Measurements from ENCODE around the gene NLGN4Y. TPM values are rescaled to one million over a fixed set of nuclear protein-coding genes. Genes with fewer than 3 reads are reported as not detected.

NLGN4Y gene
- total RNA-seq, 1 donor from 2014 or later = 18.6 TPM

DNA sequence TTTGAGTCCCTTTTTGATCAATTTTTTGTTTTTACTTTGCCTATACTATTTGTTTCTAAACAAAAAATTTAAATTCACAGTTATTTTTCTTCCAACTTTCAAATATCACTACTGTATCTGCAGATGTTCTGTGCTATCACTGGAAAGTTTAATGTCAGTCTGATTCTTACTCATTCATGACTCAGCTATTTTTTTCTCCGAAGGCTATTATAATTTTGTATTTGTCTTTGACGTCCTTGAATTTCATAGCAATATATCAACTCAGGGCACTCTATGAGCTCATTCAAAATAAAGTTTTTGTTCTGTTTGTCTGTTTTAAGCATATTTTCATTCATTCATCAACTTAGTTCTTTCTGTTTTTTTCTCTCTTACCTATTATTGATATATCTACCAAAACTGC, 273.7 kb downstream of the NLGN4Y start:
- no peak for DNase-seq (ENCODE audit: low read depth)
- TF ChIP-seq, protein P1, sequence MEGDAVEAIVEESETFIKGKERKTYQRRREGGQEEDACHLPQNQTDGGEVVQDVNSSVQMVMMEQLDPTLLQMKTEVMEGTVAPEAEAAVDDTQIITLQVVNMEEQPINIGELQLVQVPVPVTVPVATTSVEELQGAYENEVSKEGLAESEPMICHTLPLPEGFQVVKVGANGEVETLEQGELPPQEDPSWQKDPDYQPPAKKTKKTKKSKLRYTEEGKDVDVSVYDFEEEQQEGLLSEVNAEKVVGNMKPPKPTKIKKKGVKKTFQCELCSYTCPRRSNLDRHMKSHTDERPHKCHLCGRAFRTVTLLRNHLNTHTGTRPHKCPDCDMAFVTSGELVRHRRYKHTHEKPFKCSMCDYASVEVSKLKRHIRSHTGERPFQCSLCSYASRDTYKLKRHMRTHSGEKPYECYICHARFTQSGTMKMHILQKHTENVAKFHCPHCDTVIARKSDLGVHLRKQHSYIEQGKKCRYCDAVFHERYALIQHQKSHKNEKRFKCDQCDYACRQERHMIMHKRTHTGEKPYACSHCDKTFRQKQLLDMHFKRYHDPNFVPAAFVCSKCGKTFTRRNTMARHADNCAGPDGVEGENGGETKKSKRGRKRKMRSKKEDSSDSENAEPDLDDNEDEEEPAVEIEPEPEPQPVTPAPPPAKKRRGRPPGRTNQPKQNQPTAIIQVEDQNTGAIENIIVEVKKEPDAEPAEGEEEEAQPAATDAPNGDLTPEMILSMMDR (IDR thresholded peaks at IDR 0.05; ENCODE audit: insufficient read depth, low read length, poor library complexity, severe bottlenecking) = no peak
- H3K36me3 ChIP-seq (ENCODE audit: control insufficient read depth, insufficient read depth, low read length) = no peaks in the 10 kb centered on the region
- no peak overlapping the region for H3K4me3 ChIP-seq (ENCODE audit: low read depth, low read length)
- H3K27me3 ChIP-seq (ENCODE audit: control insufficient read depth, insufficient read depth, low read length) = no peaks in the 10 kb centered on the region

DNA sequence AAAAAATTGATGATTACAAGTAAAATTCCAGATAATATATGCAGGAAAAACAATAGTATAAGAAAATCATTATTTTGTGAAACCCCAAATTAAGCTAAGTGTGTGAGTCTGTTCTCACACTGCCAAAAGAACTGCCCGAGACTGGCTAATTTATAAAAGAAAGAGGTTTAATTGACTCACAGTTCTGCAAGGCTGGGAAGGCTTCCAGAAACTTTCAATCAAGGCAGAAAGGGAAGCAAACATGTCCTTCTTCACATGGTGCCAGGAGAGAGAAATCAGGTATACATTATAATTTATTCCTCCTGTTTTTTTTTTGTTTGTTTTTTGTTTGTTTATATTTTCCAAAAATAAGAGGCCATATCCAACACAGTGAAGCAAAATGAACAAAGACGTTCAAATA, 276.8 kb downstream of the NLGN4Y start:
- Histone ChIP-seq H3K4me3 (ENCODE audit: low read depth, low read length) (no peak overlapping the region), H3K36me3 (ENCODE audit: control insufficient read depth, insufficient read depth, low read length) (no peaks in the 10 kb centered on the region), H3K27me3 (ENCODE audit: control insufficient read depth, insufficient read depth, low read length) (no peaks in the 10 kb centered on the region)
- DNase-seq (ENCODE audit: low read depth) = no peak
- TF ChIP-seq, protein P1 (IDR thresholded peaks at IDR 0.05; ENCODE audit: insufficient read depth, low read length, poor library complexity, severe bottlenecking) = no peak

DNA sequence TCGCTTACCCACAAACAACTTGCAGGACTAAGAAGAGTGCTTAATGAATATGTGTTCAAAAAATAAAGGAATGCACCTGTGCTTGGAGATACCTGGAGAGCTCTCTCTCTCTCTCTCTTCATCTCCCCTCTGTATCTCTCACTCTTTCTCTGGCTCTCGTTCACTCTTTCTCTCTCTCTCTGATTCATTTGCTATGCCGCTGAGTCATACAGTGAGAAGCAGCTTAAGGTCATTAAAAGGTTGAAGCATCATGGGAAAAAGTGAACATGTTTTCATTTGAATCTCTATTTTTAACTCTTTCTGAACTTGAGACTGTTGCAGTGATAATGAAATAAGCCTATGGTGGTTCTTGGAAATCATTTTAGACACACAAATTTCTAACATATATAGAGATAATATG, 277.8 kb downstream of the NLGN4Y start:
- no peak for DNase-seq (ENCODE audit: low read depth)
- Histone ChIP-seq H3K4me3 (ENCODE audit: low read depth, low read length) (no peak overlapping the region), H3K27me3 (ENCODE audit: control insufficient read depth, insufficient read depth, low read length) (no peaks in the 10 kb centered on the region), H3K36me3 (ENCODE audit: control insufficient read depth, insufficient read depth, low read length) (no peaks in the 10 kb centered on the region)
- TF ChIP-seq, protein P1 (IDR thresholded peaks at IDR 0.05; ENCODE audit: insufficient read depth, low read length, poor library complexity, severe bottlenecking) = no peak

DNA sequence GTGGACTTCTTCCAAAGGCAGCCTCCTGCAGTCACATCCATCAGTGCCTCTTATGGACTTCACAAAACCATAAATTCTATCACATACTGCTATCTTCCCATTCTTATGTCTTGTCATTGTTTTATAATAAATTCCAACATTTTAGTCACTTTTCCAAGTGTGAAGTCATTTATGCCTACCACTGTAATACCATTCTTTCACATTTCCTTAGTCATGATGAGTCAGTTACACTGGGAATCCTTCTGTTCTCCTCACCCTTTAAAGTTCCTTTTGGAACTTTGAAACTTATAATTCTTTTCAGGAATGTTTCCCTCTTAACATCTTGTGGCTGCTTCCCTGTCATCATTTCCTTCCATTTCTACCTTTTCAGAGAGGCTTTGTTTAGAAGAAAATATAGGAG, 279.7 kb downstream of the NLGN4Y start:
- TF ChIP-seq, protein P1 (IDR thresholded peaks at IDR 0.05; ENCODE audit: insufficient read depth, low read length, poor library complexity, severe bottlenecking) = no peak
- DNase-seq (ENCODE audit: low read depth) = no peak
- no peak overlapping the region for H3K4me3 ChIP-seq (ENCODE audit: low read depth, low read length)
- H3K27me3 ChIP-seq (ENCODE audit: control insufficient read depth, insufficient read depth, low read length) = no peaks in the 10 kb centered on the region
- H3K36me3 ChIP-seq (ENCODE audit: control insufficient read depth, insufficient read depth, low read length) = no peaks in the 10 kb centered on the region

DNA sequence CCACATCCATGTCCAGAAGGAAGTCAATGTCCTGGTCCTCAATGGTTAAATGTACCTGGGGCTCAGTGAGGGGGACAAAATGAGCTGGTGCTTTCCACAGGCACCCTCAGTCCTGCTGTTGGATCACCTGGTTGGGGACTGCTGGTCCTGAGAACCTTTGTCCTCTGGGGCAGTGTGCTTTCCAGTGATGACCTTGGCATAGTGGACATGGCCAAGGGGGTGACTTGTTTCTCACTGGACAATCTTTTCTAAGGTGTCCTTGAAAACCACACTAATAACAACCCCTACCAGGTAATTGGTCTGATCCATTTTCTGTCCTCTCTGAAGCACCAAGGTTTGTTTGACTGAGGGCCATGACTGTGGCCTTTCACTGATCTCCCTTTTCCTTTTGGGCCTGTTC, 294.1 kb downstream of the NLGN4Y start:
- no peaks in the 10 kb centered on the region for H3K27me3 ChIP-seq (ENCODE audit: control insufficient read depth, insufficient read depth, low read length)
- no peak for DNase-seq (ENCODE audit: low read depth)
- TF ChIP-seq, protein P1 (IDR thresholded peaks at IDR 0.05; ENCODE audit: insufficient read depth, low read length, poor library complexity, severe bottlenecking) = no peak
- H3K4me3 ChIP-seq (ENCODE audit: low read depth, low read length) = no peak overlapping the region
- no peaks in the 10 kb centered on the region for H3K36me3 ChIP-seq (ENCODE audit: control insufficient read depth, insufficient read depth, low read length)

DNA sequence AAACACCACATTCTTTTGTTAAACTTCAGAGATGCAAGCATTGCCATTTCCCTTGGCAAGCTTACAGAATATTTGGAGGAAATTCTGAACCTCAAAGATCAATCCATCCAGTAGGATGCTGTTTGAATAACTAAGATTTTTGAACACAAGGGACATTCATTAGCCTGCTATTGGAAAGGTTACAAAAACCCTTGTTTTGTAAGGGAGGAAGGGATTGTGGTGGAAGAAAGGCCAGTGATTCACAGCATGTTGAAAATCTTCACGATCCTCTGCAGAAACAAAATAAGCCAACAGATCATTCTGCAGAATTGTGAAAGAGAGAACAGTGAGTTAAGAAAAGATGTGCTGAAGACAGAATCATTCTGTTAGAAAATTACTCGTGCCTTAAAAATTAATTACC, 297.9 kb downstream of the NLGN4Y start:
- TF ChIP-seq, protein P1 (IDR thresholded peaks at IDR 0.05; ENCODE audit: insufficient read depth, low read length, poor library complexity, severe bottlenecking) = no peak
- H3K27me3 ChIP-seq (ENCODE audit: control insufficient read depth, insufficient read depth, low read length) = no peaks in the 10 kb centered on the region
- DNase-seq (ENCODE audit: low read depth) = no peak

More for the DNA sequence above, 297.9 kb downstream of the NLGN4Y start:
- Histone ChIP-seq H3K36me3 (ENCODE audit: control insufficient read depth, insufficient read depth, low read length) (no peaks in the 10 kb centered on the region), H3K4me3 (ENCODE audit: low read depth, low read length) (no peak overlapping the region)

Data from kidney epithelial cell (primary cell).